GM12878 (cell line): Measurements from ENCODE around the gene GCH1. TPM values are rescaled to one million over a fixed set of nuclear protein-coding genes. Genes with fewer than 3 reads are reported as not detected.

Source experiments
- ATAC-seq: fragments of 200-7000 bp; cut with Tn5 transposase; 3 replicates; pipeline ENCODE4 v1.9.1; 2020; ENCODE audit warnings: mild to moderate bottlenecking, moderate library complexity
- BruUV-seq: library from RNA; stranded (reverse); fragments of 400-500 nt; replicated peaks from 2 replicates; lab custom pipeline; 2021; lab: Mats Ljungman, UMichigan
- CTCF ChIA-PET: fragments of 300-600 bp; sonication (Branson Sonifier 250); formaldehyde crosslinking; extraction: SDS; loops from one replicate; lab custom pipeline; 2021; ENCODE audit warnings: inconsistent platforms; lab: Yijun Ruan, JAX
- POLR2A ChIA-PET: fragments of 350-600 bp; formaldehyde crosslinking; extraction: SDS; loops from one replicate; lab custom pipeline; 2021; ENCODE audit warnings: inconsistent platforms; lab: Charles Lee
- RAD21 ChIA-PET: fragments of 300-600 bp; sonication (Branson Sonifier 250); formaldehyde crosslinking; loops from one replicate; lab custom pipeline; 2023; ENCODE audit warnings: antibody characterized with exemption; ENCODE audit not compliant: unreplicated experiment; lab: Charles Lee
- SMC1A ChIA-PET: fragments of 300-600 bp; sonication (Branson Sonifier 250); formaldehyde crosslinking; loops from one replicate; lab custom pipeline; 2023; ENCODE audit not compliant: unreplicated experiment, uncharacterized antibody; lab: Charles Lee
- DNase-seq: peaks from one replicate; pipeline ENCODE4 v3.0.0-alpha.2; 2011; ENCODE audit warnings: low read depth, low spot score
- FAIRE-seq: peaks from 3 replicates; lab custom pipeline; 2011; peaks lifted over from hg19 to GRCh38; lab: Jason Lieb, UNC
- H2AFZ ChIP-seq: 2 replicates; pipeline ENCODE4 v1.6.0; 2011; ENCODE audit warnings: low read depth, low read length, control low read depth; ENCODE audit not compliant: control insufficient read depth
- H3K27ac ChIP-seq: 2 replicates; pipeline ENCODE4 v1.5.1; 2011; ENCODE audit warnings: control low read depth; ENCODE audit not compliant: control insufficient read depth, insufficient read depth
- H3K27me3 ChIP-seq, 2 experiments: replicated peaks in 1 of 2; 2 replicates each; pipeline versions ENCODE4 v1.6.0 to v1.6.1; 2011; ENCODE audit warnings: low read length in 1 of 2; ENCODE audit not compliant: control insufficient read depth in 2 of 2, insufficient read depth in 2 of 2
- H3K36me3 ChIP-seq, 2 experiments: 2 replicates each; pipeline ENCODE4 v1.5.1; 2011; ENCODE audit warnings: low read length in 1 of 2; ENCODE audit not compliant: control insufficient read depth in 2 of 2, insufficient read depth in 2 of 2
- H3K4me1 ChIP-seq: 2 replicates; pipeline ENCODE4 v1.6.1; 2011; ENCODE audit warnings: mild to moderate bottlenecking, low read length, moderate library complexity, mixed read lengths; ENCODE audit not compliant: control insufficient read depth, insufficient read depth
- H3K4me2 ChIP-seq: 2 replicates; pipeline ENCODE4 v1.6.0; 2011; ENCODE audit warnings: control low read depth; ENCODE audit not compliant: control insufficient read depth, insufficient read depth
- H3K4me3 ChIP-seq: fragments of 200-600 bp; sonication (generic); 2 replicates; pipeline ENCODE4 v1.5.1; 2016
- H3K79me2 ChIP-seq: 2 replicates; pipeline ENCODE4 v1.6.0; 2011; ENCODE audit warnings: low read length; ENCODE audit not compliant: control insufficient read depth, insufficient read depth
- H3K9ac ChIP-seq: 2 replicates; pipeline ENCODE4 v1.8.0; 2011; ENCODE audit warnings: low read length, control low read depth, mixed read lengths; ENCODE audit not compliant: control insufficient read depth, insufficient read depth
- H3K9me3 ChIP-seq: replicated peaks from 3 replicates; pipeline ENCODE4 v1.5.1; 2011; ENCODE audit warnings: mild to moderate bottlenecking, low read length; ENCODE audit not compliant: control insufficient read depth, insufficient read depth
- H4K20me1 ChIP-seq: 2 replicates; pipeline ENCODE4 v1.6.0; 2011; ENCODE audit not compliant: control insufficient read depth, insufficient read depth
- E2F4 ChIP-seq: IDR thresholded peaks from 2 replicates; pipeline ENCODE4 v1.6.1; 2012; ENCODE audit warnings: low read depth, low read length, improper control_type of control experiment
- EP300 ChIP-seq, 2 experiments: fragments of 150-350 bp in 1 of 2; IDR thresholded peaks; 2 replicates each; pipeline ENCODE4 v1.6.1; 2011 to 2012; ENCODE audit warnings: low read depth in 2 of 2, low read length in 2 of 2, borderline replicate concordance in 1 of 2, improper control_type of control experiment in 1 of 2, inconsistent platforms in 1 of 2; ENCODE audit not compliant: control insufficient read depth in 1 of 2
- RCOR1 ChIP-seq: conservative IDR thresholded peaks from 2 replicates; pipeline ENCODE4 v1.6.1; 2012; ENCODE audit warnings: low read depth, low read length, improper control_type of control experiment
- TCF12 ChIP-seq: IDR thresholded peaks from 2 replicates; pipeline ENCODE4 v1.6.1; 2011; ENCODE audit warnings: low read depth, mild to moderate bottlenecking, low read length
- TCF7 ChIP-seq: IDR thresholded peaks from 2 replicates; pipeline ENCODE4 v1.6.1; 2014; ENCODE audit warnings: antibody characterized with exemption, borderline replicate concordance
- WRNIP1 ChIP-seq: IDR thresholded peaks from 2 replicates; pipeline ENCODE4 v1.6.1; 2011; ENCODE audit warnings: low read depth, low read length, improper control_type of control experiment, borderline replicate concordance
- WGBS: methylation state at CpG from one replicate; pipeline ENCODE4 v1.1.6; 2016; ENCODE audit warnings: low lambda C conversion rate; ENCODE audit not compliant: insufficient replicate concordance, insufficient coverage; ENCODE audit errors: missing lambda C conversion rate; 5-methylcytosine and 5-hydroxymethylcytosine counted together
- in situ Hi-C: fragments of 300-500 bp; cut with MboI; formaldehyde crosslinking; loops from 9 replicates; pipeline ENCODE4 v1.14.3; 2018; ENCODE audit warnings: mixed read lengths
- intact Hi-C: fragments of 100-400 bp; cut with micrococcal nuclease; formaldehyde crosslinking; loops from one replicate; pipeline ENCODE4 v1.14.2; 2022; ENCODE audit not compliant: unreplicated experiment
- polyA plus RNA-seq, 11 experiments: library from polyadenylated mRNA; depleted of rRNA in 4 of 11; unstranded in 6 of 11; stranded (reverse) in 5 of 11; fragments of >200 nt; fragmentation: Nextera tagmentation in 4 of 11; fragmentation: Illumina TruSeq in 1 of 11; extraction: Ambion mirVana in 4 of 11; extraction: Trizol in 1 of 11; gene quantifications; 1 replicate in 1 of 11; 2 replicates in 10 of 11; pipeline versions ENCODE4 v1.2.1 to v1.2.3, GENCODE V29; 2011 to 2016; ENCODE audit warnings: inconsistent platforms in 2 of 11, missing spikeins in 2 of 11, low read depth in 1 of 11
- total RNA-seq, 4 experiments: library from RNA; depleted of rRNA in 3 of 4; stranded (reverse); fragments of >200 nt in 3 of 4; fragmentation: Illumina TruSeq in 1 of 4; extraction: Trizol in 1 of 4; gene quantifications; 2 replicates each; pipeline versions ENCODE4 v1.2.1 to v1.2.3, GENCODE V29; 2013 to 2021

GCH1 gene
- total and polyA plus RNA-seq, 10 of the 15 experiments (the other 5 are each of a cell fraction or from before 2014, with no cell fraction given) = 25.1 to 37.0 (median 33.8) TPM

- no TSS peak for BruUV-seq
- CTCF ChIA-PET = interaction anchor here (0.8 to 2.0 kb wide), 4 partner anchors 28 to 307 kb away, joined by 3 to 7 read pairs (median 4); no protein-coding TSS in a partner anchor
- H4K20me1 ChIP-seq = no peaks in the 10 kb centered on the region
- SMC1A ChIA-PET = interaction anchor here (0.6 to 1.4 kb wide), 5 partner anchors 14 to 1240 kb away, joined by 3 read pairs; no protein-coding TSS in a partner anchor
- 5% methylated on average over 2 of the region's 2 CpGs for WGBS
- RAD21 ChIA-PET = interaction anchor here (1.2 kb wide), 1 partner anchor 27 kb away, joined by 4 read pairs; no protein-coding TSS in a partner anchor
- H3K4me2 ChIP-seq = peak overlapping the region; percentile 41; the same call in 1 of the 2 replicates
- in situ Hi-C loops = no loop called here
- H3K27ac ChIP-seq = peak overlapping the region; percentile 33; the same call in 1 of the 2 replicates
- H2AFZ ChIP-seq = peak overlapping the region; percentile 35
- no peak overlapping the region for H3K4me3 ChIP-seq
- H3K4me1 ChIP-seq = peaks cover 18% of the 10 kb centered on the region
- peaks cover 2% of the 10 kb centered on the region; the same call in 2 of the 3 replicates for H3K9me3 ChIP-seq
- TF ChIP-seq EP300 (IDR thresholded peaks at IDR 0.05; ENCODE audit: borderline replicate concordance in 1 of 2, control insufficient read depth in 1 of 2, low read depth in 2 of 2, low read length in 2 of 2) = no peak
- TF ChIP-seq TCF7 = no peak
- no peak for TF ChIP-seq E2F4
- no peak for TF ChIP-seq WRNIP1
- TF ChIP-seq TCF12 = 0 out of 2 replicates have a peak, but pooled peaks have one; percentile 32
- TF ChIP-seq RCOR1 = no peak
- no peaks in the 10 kb centered on the region for H3K27me3 ChIP-seq
- peak; percentile 73 for ATAC-seq
- FAIRE-seq = no peak
- H3K36me3 ChIP-seq = no peaks in the 10 kb centered on the region; a peak in 2 of 4 replicates
- intact Hi-C loops = no loop called here
- 0 out of 2 replicates have a peak overlapping the region, but pooled peaks have one; percentile 10 for H3K9ac ChIP-seq
- no peak for DNase-seq
- H3K79me2 ChIP-seq = no peaks in the 10 kb centered on the region
- POLR2A ChIA-PET = interaction anchor here (0.5 kb wide), 1 partner anchor 155 kb away, joined by 4 read pairs; no protein-coding TSS in a partner anchor
Measured at GRCh38 chr14:54854181-54854580, 48.4 kb downstream of the GCH1 start.
